ENCODE measurements around the gene SUZ12.
"Not testable (repeated sequence)": the region's sequence is repeated elsewhere in the genome, so short reads cannot be mapped to it uniquely, and the experiment has no call there.

Gene SUZ12

DNA sequence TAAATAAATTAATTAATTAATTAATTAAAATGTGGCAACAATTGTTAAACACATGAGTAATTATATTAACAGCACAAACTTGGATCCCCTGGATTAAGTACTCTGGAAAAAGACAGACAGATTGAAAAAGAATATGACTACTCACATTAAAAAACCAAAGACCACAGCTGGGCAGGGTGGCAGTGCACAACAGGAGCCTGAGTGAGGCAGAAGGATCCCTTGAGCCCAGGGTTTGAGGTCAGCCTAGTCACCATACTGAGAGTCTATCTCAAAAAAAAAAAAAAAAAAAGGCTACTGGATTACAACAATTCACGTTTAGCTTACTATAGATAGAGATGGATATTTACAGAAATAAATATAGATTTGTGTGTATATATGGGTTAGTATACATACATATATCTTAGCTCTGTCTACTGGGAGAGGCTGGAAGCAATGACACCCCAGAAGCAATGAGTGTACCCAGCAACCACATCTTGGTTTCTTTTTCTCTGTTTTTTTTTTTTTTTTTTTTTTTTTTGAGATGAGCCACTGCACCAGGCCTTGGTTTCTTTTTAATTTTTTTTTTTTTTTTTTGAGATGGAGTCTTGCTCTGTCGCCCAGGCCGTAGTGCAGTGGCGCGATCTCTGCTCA lies 10.6 kb upstream of the SUZ12 start:
- Mint-ChIP-seq H3K27me3 (no peaks in the 10 kb centered on the region), H3K4me1 (peaks cover 7% of the 10 kb centered on the region), H3K36me3 (no peaks in the 10 kb centered on the region), H3K9me3 (no peaks in the 10 kb centered on the region), H3K27ac (no peak overlapping the region), H3K4me3 (no peak overlapping the region)
- no peak for ATAC-seq

DNA sequence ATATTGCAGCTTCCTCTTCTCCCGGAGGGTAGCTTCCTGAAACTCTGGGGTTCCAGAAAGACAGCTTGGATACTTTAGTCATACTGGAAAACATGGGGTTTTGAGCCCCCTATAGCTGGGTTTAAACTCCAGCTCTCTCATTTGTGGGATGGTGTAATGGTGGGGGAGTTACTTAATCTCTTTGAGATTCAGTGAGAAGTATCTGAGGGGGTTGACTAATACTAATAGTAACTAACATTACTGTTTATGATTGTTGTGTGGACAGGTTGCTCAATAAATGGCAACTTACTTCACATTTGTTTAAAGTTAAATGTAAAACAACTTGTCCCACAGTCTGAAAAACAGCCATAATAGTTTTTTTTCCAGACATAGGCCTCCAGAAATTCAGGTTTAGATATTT lies 5.1 kb upstream of the SUZ12 start:
- Mint-ChIP-seq H3K36me3 (no peaks in the 10 kb centered on the region), H3K4me1 (no peaks in the 10 kb centered on the region), H3K4me3 (no peak overlapping the region), H3K9me3 (no peaks in the 10 kb centered on the region), H3K27ac (no peak overlapping the region), H3K27me3 (no peaks in the 10 kb centered on the region)
- ATAC-seq, result no peak

DNA sequence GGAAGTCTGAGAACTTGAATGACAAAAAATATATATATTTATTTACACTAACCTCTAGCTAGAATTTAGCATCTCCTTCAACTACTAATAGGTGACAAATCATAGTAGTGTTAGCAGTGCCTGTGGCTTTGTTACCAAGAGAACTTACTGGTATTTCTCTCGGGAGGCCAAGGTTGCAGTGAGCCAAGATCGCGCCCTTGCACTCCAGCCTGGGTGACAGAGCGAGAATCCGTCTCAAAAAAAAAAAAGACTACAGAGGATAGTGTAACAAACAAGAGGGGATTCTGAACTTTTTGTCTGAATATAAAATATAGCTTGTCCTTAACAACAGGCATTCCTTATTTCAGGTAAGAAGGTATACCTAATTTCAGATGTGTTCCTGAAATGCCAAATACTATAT lies 1.3 kb upstream of the SUZ12 start:
- H3K36me3 Mint-ChIP-seq, result no peaks in the 10 kb centered on the region
- peaks cover 8% of the 10 kb centered on the region for H3K4me1 Mint-ChIP-seq
- peak overlapping the region; percentile 34 for H3K4me3 Mint-ChIP-seq
- H3K27ac Mint-ChIP-seq, result no peak overlapping the region
- H3K9me3 Mint-ChIP-seq, result no peaks in the 10 kb centered on the region
- no peak for ATAC-seq
- no peaks in the 10 kb centered on the region for H3K27me3 Mint-ChIP-seq

DNA sequence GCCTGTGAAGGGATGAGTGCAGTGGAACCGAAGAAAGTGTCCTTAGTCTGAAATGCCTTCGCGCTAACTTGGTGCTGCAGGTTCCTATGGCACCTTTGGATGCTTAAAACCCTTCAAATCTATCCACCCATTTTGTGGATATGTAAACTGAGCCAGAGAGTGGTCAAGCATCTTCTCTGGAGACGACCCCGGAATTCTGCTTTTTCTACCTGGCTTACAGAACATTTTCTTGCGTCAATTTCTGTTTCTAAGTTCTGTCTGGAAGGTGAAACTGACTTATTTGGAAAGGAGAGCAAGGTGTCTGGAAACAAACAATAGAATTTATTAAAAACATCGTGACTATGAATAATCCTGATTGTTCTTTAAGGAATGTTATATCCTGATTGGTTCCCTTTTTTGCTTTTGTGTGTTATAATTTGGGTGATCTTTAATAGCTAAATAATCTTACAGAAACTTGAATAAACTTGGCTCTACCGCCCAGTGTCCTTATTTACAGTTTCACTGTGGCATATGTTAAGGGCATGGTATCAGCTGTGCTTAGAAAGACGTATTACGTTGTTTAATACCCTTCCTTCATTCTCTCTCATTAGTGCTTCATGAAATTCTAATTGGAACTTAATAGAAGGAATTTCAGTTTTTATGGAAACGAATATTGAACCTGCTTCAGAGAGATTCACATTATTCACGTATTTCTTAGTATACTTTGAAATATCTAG lies 1.3 kb downstream of the SUZ12 start:
- peak overlapping the region; percentile 72 for H3K4me3 Mint-ChIP-seq
- not testable (repeated sequence) for H3K4me1 Mint-ChIP-seq, H3K27ac Mint-ChIP-seq, H3K36me3 Mint-ChIP-seq, H3K9me3 Mint-ChIP-seq, H3K27me3 Mint-ChIP-seq, ATAC-seq

DNA sequence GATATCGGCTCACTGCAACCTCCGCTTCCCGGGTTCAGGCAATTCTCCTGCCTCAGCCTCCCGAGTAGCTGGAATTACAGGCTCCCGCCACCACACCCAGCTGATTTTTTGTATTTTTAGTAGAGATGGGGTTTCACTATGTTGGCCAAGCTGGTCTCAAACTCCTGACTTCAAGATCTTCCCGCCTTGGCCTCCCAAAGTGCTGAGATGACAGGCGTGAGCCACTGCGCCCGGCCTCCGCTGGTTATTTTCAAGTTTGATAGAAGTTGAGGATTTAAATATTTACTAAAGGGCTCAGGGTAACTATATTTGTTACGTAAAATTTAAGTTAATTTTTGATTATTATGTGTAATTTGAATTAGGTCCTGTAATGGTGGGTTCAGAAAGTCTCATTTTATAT lies 5.1 kb downstream of the SUZ12 start:
- not testable (repeated sequence) for H3K4me1 Mint-ChIP-seq, H3K4me3 Mint-ChIP-seq, H3K9me3 Mint-ChIP-seq, ATAC-seq, H3K27ac Mint-ChIP-seq, H3K27me3 Mint-ChIP-seq
- H3K36me3 Mint-ChIP-seq, result peaks cover 14% of the 10 kb centered on the region

DNA sequence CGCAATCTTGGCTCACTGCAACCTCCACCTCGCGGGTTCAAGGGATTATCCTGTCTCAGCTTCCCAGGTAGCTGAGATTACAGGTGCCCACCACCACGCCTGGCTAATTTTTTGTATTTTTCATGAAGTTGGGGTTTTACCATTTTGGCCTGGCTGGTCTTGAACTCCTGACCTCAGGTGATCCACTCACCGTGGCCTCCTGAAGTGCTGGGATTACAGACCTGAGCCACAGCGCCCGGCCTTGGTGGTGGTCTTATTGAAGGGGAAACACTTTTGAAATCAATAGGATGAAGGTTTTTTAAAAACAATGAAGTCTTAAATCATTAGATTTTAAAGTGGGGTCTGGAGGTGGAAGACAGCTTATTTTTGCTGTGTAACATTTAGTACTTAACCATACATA lies 5.6 kb downstream of the SUZ12 start:
- not testable (repeated sequence) for H3K4me3 Mint-ChIP-seq, ATAC-seq
- peaks cover 14% of the 10 kb centered on the region for H3K36me3 Mint-ChIP-seq

DNA sequence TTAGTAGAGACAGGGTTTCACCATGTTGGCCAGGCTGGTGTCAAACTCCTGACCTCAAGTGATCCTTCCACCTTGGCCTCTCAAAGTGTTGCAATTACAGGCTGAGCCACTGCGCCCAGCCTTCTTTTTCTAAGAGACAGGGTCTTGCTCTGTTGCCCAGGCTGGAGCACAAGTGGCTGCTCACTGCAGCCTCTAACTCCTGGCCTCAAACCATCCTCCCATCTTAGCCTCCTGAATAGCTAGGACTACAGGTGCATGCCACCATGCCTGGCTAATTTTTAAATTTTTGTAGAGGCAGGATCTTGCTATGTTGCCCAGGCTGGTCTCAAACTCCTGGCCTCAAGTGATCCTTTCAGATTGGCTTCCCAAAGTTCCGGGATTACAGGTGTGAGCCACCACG lies 15.1 kb downstream of the SUZ12 start:
- H3K4me3 Mint-ChIP-seq, H3K9me3 Mint-ChIP-seq, H3K4me1 Mint-ChIP-seq, H3K27ac Mint-ChIP-seq, ATAC-seq, H3K27me3 Mint-ChIP-seq: not testable (repeated sequence)
- peaks cover 27% of the 10 kb centered on the region for H3K36me3 Mint-ChIP-seq

More for the DNA sequence above, 5.6 kb downstream of the SUZ12 start:
- H3K4me1 Mint-ChIP-seq, H3K27me3 Mint-ChIP-seq, H3K27ac Mint-ChIP-seq, H3K9me3 Mint-ChIP-seq: not testable (repeated sequence)

DNA sequence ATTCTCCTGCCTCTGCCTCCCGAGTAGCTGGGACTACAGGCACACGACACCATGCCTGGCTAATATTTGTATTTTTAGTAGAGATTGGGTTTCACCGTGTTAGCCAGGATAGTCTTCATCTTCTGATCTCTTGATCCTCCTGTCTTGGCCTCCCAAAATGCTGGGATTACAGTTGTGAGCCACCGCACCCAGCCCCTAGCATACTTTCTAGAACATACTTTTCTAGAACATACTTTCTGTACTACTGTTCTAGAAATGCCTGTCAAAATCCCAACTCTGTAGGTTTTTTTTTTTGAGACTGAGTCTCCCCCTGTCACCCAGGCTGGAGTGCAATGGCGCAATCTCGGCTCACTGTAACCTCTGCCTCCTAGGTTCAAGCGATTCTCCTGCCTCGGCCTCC lies 27.3 kb downstream of the SUZ12 start:
- not testable (repeated sequence) for ATAC-seq, H3K9me3 Mint-ChIP-seq, H3K27ac Mint-ChIP-seq, H3K4me1 Mint-ChIP-seq, H3K4me3 Mint-ChIP-seq, H3K27me3 Mint-ChIP-seq
- peaks cover 36% of the 10 kb centered on the region for H3K36me3 Mint-ChIP-seq

DNA sequence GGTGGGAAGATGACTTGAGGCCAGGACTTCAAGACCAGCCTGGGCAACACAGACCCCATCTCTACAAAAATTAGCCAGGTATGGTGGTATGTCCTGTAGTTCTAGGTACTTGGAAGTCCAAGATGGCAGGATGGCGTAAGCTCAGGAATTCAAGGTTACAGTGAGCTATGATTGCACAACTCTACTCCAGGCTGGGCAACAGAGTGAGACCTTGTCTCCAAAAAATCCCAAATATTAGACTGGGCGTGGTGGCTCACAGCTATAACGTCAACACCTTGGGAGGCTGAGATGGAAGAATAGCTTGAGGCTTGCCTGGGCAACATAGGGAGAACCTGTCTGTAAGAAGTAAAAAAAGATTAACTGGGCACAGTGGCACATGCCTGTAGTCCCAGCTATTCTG lies 30.8 kb downstream of the SUZ12 start:
- Mint-ChIP-seq H3K4me1 (no peaks in the 10 kb centered on the region), H3K36me3 (peaks cover 27% of the 10 kb centered on the region), H3K27me3 (no peaks in the 10 kb centered on the region), H3K9me3 (no peaks in the 10 kb centered on the region), H3K27ac (no peak overlapping the region), H3K4me3 (no peak overlapping the region)
- ATAC-seq, result no peak

DNA sequence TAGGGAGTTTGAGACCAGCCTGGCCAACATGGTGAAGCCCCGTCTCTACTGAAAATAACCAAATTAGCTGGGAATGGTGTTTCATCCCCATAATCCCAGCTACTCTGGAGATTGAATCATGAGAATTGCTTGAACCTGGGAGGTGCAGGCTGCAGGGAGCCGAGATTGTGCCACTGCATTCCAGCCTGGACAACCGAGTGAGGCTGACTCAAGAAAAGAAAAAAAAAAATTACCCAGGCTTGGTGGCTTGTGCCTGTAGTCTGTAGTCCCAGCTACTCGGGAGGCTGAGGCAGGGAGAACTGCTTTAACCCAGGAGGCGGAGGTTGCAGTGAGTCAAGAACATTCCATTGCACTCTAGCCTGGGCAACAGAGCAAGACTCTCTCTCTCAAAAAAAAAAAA lies 33.6 kb downstream of the SUZ12 start:
- not testable (repeated sequence) for ATAC-seq, H3K27me3 Mint-ChIP-seq, H3K4me1 Mint-ChIP-seq, H3K9me3 Mint-ChIP-seq, H3K4me3 Mint-ChIP-seq, H3K27ac Mint-ChIP-seq
- peaks cover 19% of the 10 kb centered on the region for H3K36me3 Mint-ChIP-seq

DNA sequence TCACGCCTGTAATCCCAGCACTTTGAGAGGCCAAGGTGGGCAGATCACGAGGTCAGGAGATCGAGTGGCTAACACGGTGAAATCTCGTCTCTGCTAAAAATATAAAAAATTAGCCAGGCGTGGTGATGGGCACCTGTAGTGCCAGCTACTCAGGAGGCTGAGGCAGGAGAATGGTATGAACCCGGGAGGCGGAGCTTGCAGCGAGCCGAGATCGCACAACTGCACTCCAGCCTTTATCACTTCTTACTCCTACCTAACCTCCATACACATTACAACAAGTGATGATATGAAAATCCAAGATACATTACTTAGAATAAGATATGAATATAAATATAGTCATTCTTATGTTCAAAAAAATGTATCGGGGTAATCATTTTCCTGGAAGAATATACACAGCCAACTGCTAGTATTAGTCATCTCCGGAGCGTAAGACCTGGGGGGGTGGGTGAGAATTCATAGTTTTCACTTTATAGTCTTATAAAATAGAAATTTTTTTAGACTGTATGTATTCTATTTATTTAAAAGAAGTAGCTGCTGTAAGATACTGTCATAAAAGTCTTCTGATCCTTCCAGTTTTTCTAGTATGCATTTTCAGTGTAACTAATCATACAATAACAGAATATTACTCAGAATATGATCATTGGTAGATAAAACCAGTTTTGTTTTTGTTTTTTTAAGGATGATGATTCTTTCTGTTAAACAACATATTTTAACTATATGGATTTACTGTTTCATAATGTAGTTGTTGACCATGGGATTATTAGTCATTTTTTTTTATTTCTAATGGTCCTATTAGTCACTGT lies 37.7 kb downstream of the SUZ12 start:
- ATAC-seq, H3K4me3 Mint-ChIP-seq, H3K27me3 Mint-ChIP-seq, H3K27ac Mint-ChIP-seq, H3K9me3 Mint-ChIP-seq, H3K4me1 Mint-ChIP-seq: not testable (repeated sequence)
- peaks cover 26% of the 10 kb centered on the region for H3K36me3 Mint-ChIP-seq

DNA sequence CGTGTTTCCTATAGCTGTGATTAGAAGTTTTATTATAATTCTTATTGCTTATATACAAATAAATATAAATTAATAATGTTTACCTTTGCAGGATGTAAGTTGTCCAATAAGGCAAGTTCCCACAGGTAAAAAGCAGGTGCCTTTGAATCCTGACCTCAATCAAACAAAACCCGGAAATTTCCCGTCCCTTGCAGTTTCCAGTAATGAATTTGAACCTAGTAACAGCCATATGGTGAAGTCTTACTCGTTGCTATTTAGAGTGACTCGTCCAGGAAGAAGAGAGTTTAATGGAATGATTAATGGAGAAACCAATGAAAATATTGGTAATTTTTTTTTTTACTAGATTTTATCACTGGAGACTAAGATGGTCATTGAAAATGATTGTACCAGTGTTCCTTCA lies 38.6 kb downstream of the SUZ12 start:
- not testable (repeated sequence) for H3K4me3 Mint-ChIP-seq, H3K27me3 Mint-ChIP-seq, H3K27ac Mint-ChIP-seq, ATAC-seq, H3K4me1 Mint-ChIP-seq, H3K9me3 Mint-ChIP-seq
- H3K36me3 Mint-ChIP-seq, result peaks cover 30% of the 10 kb centered on the region

DNA sequence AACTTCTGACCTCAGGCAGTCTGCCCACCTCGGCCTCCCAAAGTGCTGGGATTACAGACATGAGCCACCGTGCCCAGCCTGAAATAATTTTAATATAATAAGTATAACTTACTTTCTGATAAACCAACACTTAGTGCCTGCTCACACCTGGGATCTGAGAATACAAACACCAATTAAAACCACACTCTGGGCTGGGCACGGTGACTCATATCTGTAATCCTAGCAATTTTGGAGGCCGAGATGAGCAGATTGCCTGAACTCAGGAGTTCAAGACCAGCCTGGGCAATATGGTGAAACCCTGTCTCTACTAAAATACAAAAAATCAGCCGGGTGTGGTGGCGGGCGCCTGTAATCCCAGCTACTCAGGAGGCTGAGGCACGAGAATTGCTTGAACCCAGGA lies 55.0 kb downstream of the SUZ12 start:
- not testable (repeated sequence) for H3K4me1 Mint-ChIP-seq, H3K27ac Mint-ChIP-seq, H3K9me3 Mint-ChIP-seq, H3K4me3 Mint-ChIP-seq, H3K27me3 Mint-ChIP-seq, ATAC-seq
- peaks cover 18% of the 10 kb centered on the region for H3K36me3 Mint-ChIP-seq

DNA sequence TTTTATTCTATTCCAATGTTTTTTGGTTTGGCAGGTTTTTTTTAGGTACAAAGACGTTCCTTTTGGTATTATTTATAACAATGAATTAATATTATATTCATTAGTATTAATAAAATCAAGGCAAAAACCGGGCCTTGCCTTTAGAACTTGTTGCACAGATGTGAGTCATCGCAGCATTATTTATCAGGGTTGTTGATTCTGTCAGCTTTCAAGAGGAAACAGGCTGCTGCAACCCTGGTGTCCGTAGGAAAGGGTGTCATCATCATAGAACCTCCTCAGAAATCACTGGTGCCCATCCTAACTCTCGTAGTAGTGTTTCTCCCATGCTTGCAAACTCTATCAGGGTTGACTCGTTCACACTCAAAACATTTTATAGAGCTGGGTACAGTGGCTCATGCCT lies 60.2 kb downstream of the SUZ12 start:
- ATAC-seq, result no peak
- no peaks in the 10 kb centered on the region for H3K9me3 Mint-ChIP-seq
- H3K4me3 Mint-ChIP-seq, result no peak overlapping the region
- H3K36me3 Mint-ChIP-seq, result peaks cover 11% of the 10 kb centered on the region
- H3K27me3 Mint-ChIP-seq, result no peaks in the 10 kb centered on the region
- H3K4me1 Mint-ChIP-seq, result no peaks in the 10 kb centered on the region
- no peak overlapping the region for H3K27ac Mint-ChIP-seq

DNA sequence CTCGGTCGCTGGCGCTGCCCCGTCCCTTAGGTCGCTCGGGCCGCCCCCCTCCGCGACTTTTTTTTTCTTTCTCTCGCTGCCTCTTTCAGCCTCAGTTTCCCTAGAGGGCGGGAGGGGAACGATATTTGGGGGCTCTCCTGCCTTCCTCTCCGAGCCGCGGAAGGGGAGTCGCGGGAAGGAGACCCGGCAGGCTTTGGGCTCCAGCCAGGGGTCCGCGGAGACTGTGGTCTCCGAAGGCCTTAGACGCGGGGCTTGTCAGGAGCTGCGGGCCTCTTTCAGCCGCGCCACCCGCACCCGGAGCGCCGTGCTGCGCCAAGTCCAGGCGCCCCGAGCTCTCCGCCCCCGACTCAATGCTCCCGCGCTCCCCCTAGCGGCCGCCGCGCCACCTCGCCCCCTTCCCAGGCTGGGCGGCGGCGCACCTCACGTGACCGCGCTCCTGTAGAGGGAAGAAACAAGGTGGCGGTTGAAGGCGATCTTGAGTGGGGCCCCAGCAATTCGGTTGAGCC lies 70.2 kb downstream of the SUZ12 start, which contains the start of gene LRRC37B:
Gene LRRC37B, plus strand, starts transcription at position 427 of the 506 bp plus-strand sequence. CDS start 14,010 bp downstream, outside the sequence.
- Mint-ChIP-seq H3K36me3 (no peaks in the 10 kb centered on the region), H3K27ac (peak within 1 kb of the TSS; percentile 83), H3K4me1 (peaks cover 37% of the 10 kb centered on the region), H3K4me3 (peak within 1 kb of the TSS; percentile 90), H3K27me3 (no peaks in the 10 kb centered on the region), H3K9me3 (no peaks in the 10 kb centered on the region)
- peak; percentile 97 for ATAC-seq

All from stimulated activated memory B cell treated with anti-CD40 and anti-IgM and Interleukin-4, amounts not matched to agents 10 μg/mL and 1 μg/mL and 100 μg/mL, for 72 hours (primary cell).